NCI-H146 treated with DMSO at 0.1 percent for 48 hours (cell line): ENCODE data around the gene KRT80.
"Not testable (repeated sequence)": the region's sequence is repeated elsewhere in the genome, so short reads cannot be mapped to it uniquely, and the experiment has no call there.

Experiments used
- DNase-seq: peaks from one replicate; lab custom pipeline; 2025; ENCODE audit not compliant: unreplicated experiment; lab: John Stamatoyannopoulos, UW

The KRT80 gene

DNA sequence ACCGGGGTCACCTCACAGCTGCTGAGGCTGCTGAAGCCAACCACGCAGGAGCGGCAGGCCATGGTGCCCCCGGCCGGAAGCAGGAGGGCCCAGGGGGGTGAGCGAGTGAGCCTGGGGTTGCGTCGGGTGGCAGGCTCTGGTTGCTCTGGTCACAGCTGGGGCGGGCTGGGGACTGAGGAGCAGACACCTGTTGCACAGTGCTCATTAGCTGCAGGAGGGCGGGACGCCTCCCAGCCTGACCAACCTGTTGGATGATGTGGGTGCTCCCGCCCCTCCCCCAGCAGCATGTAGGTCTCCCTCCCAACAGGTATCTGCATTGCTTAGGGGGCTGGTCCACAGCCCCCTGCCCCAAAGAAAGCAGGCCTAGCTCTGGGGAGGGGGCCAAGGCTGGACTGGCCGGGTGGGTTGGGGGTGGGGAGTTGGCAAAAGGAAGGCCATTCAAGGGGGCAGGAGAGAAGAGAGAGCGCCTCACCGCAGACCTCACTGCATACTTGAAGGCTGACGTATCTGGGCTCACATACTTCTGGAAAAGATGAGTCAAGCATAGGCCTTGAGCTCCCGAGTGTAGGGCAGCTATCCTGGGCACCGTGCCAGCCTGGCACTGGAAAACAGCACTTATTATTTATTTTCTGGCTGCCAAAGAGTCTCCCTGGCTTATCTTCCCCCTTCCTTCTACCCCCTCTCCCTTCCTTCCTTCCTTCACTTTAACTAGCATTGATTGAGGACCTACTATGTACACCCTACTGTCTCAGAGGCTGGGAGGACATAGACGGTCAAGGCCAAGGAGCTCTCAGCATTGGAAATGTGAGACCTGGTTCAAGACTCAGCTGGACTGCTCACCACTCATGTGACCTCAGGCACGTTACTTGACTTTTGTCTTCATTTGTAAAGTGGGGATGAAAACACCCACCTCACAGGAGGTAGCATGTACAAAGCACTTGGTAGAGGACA lies at the start of gene KRT80:
TSS of gene KRT80 (minus strand) at position 174 of the 951 bp plus-strand sequence. CDS start at position 62, 112 bp downstream.
- peak; percentile 77 for DNase-seq

DNA sequence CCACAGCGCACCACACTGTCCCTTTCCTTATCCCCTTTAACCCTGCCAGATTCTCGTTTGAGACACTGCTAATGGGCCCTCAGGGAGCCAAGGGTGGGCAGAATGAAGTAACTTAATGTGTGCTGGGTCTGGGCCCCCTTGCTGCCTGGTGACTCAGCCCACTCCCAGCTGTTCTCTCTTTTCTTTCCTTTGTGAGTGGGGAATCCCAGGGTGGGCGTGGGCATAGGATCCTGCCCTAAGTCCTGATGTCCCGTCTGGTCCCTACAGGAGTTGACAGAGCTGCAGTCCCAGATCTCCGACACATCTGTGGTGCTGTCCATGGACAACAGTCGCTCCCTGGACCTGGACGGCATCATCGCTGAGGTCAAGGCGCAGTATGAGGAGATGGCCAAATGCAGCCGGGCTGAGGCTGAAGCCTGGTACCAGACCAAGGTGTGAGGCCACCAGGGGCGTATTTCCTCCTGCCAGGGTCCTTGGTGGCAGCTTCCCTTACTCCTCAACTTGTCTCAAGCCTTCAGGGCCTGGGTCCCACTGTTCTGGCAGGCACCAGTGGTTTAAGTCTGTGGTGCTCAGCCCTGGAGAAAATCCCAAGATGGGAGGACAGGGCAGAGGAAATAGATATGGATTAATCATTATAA lies 49.5 kb upstream of the KRT80 start:
- no peak for DNase-seq

DNA sequence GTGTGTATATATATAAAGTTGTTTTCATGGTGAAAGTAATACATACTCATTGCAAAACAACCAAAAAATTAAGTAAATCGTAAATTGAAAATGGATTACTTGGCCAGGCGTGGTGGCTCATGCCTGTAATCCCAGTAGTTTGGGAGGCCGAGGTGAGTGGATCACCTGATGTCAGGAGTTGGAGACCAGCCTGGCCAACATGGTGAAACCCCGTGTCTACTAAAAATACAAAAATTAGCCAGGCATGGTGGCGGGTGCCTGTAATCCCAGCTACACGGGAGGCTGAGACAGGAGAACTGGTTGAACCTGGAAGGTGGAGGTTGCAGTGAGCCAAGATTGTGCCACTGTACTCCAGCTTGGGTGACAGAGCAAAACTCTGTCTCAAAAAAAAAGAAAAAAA lies 48.4 kb upstream of the KRT80 start:
- DNase-seq = not testable (repeated sequence)

DNA sequence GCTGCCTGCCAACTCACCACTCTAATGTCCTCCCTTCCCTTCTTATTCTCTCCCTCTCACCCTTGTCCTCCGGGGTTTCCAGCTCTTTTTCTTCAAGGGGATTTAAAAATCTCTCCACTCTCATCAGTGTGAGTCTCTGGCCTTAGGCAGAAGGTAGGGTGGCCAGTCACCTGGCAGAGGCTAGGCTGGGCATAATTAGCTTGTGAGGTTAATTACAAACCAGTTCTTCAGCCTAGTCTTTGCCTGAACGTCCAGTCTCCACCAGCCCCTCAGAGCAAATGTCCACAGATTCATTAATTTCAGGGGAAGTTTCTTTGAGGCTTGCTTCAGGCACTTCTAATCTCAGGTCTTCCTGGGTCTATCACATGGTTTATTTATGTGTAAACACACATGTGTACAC lies 48.0 kb upstream of the KRT80 start:
- DNase-seq = no peak

DNA sequence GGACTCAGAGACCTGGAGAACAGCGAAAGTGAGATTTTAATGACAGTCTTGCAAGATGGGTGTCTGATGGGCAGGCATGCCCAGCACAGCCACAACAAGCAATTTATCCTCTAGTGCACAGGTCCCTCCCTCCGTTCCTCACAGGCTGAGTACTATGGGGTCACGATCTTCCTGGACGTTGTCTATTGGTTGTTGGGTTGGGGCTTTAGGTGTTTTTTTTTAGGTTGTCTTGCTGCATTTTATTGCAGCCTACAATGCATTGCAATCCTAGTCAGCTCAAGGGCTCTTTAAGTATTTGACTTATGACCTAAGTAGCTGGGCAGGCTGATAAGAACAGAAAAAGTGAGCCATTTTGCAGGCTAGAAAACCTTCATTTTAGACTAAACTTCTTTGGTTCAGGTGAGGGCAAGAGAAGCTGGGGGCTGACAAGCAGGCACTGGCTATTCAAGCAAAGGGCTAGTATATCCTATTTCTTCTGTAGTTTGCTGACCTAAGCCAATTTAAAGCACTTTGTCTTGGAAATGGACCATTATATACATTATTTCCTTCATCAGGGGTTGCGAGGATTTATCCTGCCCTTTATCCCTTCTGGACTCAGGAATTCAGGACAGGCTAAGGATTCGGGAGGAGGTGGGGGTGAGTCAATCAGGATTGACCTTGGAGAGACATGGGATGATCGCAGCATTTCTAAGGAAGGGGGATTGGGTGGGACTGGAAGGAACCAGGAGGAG lies 47.3 kb upstream of the KRT80 start:
- no peak for DNase-seq

DNA sequence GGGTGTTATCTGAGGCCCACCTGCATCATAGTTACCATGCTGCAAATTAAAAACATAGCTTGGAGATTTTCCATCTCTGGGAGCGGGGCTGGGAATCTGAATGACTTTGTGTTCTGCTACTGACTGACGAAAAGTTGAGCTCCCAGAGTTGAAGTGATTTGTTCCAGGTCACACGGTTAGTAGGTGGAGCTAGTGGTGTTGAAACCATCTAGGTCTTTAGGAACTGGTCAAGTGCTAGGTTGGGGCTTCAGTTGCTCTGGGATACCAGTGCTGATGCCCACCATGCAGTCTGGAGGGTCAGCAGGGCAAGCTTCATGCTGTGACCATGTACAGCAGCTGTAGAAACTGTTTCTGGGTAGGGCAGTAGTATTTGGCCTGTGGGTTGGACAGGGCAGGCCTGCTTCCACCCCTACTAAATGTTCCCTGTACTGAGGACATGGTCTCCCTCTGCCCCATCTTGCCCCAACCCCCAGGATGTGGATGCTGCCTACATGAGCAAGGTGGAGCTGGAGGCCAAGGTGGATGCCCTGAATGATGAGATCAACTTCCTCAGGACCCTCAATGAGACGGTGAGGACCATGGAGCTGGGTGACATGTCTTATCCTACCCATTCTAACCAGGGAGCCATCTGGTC lies 46.5 kb upstream of the KRT80 start:
- DNase-seq = no peak

DNA sequence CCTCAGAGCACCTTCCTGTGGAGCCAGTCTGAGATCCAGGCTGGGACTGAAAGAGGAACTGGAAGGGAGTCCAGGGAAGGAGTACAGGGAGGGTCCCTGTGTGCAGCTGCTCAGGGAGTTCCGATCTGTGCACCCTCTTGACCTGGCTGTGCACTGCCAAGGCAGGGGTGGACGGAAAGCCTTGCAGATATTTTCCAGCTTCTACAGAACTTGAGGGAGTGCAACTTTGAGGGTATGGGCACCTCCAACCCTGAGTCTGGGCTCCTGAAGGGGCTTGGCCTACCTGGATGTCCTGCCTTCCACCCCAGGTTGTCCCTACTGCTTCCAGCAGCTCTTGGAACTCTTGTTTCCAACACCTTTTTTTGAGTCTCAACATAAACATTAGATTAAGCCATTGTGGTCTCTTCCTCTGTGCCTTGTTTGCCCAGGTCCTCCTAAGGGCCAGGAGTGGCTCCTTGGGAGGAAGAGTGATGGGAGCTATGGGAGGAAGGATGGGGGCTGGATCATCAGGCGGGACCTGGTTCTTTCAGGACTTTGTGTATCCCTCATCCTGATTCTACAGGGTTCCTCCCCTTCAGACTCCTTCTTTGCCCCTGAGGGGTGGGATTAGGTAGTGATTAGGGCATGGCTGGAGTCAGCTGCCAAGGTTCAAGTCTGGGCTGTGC lies 44.7 kb upstream of the KRT80 start:
- DNase-seq = no peak

DNA sequence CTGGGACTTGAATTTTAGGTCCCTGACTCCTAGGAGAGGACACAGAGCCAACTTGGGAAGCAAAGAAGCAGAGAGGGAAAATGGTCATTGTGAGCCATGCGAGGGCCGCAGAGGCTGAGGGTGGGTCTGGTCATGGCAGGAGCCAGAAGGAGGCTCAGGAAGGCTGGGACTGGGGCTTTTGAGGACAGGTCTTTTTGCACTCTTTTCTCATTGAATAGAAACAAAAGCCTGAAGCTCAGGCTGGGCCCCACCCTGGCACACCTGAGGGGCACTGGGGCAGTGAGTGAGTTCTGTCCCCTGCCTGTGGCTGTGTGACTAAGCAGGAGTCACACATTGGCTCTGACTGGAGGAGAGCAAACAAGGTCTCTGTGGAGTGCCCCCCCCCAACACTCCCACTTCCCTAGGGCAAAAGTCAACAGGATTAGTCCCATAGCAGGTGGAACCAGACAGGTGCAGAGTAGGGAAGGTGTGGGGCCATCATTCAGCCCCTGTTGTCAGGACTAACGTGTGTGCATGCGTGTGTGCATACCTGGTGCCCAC lies 44.1 kb upstream of the KRT80 start:
- DNase-seq = peak; percentile 96

DNA sequence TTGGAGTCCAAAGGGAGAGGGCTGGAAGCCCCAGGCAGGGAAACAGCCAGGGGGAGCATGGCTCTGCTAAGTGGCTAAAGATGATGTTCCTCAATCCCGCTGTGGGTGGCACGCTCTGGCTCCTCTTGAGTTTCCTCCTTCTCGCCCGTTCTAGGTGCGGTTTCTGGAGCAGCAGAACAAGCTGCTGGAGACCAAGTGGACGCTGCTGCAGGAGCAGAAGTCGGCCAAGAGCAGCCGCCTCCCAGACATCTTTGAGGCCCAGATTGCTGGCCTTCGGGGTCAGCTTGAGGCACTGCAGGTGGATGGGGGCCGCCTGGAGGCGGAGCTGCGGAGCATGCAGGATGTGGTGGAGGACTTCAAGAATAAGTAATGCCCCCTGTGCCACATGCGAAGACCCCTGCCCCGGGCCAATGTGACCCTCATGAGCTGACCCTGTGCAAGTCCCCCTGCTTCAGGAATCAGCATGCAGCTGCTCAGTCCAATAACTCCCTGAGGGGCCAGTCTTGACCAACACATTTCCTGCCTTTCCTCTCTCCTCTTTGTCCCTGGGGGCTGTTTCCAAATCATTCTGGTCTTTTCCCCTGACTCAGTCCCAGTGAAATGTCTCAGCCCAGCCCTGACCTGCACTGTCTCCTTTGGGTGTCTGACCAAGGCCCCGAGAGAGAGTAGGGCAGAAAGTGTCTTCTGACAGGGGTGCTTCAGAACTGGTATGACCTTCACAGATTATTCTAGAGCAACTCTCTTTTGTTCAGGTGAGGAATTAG lies 43.4 kb upstream of the KRT80 start:
- no peak for DNase-seq

DNA sequence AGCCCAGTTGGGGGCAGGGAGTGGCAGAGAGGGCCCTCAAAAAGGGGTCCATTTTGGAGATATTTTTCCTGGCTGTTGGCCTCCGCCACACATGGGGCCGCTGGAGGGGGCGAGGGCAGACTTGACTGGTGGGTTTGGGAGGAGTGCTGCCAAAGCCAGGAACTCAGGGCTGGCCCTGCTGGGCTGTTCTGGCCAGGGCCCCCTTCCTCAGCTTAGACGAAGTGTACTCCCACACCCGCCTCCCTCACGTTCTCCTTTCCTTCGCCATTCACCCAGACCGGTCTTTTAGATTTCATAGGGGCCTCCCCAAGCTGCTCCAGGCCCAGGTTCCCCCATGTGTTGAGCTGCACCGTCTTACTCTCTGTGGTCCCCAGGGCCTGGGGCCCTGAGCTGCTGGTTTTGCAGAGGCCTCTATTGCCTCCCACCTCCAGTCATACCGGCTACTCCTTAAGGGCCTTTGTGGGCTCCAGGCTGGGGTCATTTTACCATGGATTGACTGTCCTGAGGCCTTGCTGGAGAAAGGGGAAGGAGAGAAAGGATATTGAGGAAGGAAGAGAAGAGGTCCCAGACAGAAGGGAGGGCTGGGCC lies 42.5 kb upstream of the KRT80 start:
- no peak for DNase-seq

DNA sequence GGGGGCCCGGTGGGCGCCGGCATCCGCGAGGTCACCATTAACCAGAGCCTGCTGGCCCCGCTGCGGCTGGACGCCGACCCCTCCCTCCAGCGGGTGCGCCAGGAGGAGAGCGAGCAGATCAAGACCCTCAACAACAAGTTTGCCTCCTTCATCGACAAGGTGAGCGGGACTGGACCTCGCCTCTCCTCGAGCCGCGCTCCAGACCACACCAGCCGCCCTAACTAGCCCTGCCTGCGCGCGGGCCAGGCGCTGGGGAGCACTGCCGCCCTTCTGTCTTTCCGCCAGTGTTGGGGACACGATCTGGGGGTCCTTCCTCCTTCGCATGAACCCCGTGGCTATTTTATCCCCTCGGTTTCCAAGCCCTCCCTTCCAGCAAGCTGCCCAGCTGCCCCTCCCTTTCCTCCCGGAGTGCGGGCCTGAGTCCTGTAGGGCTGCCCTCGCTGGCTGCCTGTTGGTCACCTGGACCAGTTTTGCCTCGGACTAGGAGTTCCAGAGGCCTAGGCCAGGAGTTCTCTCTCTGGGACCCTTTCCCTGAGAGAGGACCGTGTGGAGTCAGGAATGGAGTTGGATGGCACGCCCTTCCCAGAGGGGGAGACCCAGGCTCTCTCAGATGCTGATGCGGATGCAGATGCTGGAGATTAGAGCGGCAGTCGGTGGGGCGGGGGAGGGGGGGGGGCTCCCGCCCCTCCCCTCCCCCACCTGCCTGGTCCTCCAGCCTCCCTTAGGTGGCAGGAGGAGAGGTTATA lies 41.8 kb upstream of the KRT80 start:
- DNase-seq = no peak

DNA sequence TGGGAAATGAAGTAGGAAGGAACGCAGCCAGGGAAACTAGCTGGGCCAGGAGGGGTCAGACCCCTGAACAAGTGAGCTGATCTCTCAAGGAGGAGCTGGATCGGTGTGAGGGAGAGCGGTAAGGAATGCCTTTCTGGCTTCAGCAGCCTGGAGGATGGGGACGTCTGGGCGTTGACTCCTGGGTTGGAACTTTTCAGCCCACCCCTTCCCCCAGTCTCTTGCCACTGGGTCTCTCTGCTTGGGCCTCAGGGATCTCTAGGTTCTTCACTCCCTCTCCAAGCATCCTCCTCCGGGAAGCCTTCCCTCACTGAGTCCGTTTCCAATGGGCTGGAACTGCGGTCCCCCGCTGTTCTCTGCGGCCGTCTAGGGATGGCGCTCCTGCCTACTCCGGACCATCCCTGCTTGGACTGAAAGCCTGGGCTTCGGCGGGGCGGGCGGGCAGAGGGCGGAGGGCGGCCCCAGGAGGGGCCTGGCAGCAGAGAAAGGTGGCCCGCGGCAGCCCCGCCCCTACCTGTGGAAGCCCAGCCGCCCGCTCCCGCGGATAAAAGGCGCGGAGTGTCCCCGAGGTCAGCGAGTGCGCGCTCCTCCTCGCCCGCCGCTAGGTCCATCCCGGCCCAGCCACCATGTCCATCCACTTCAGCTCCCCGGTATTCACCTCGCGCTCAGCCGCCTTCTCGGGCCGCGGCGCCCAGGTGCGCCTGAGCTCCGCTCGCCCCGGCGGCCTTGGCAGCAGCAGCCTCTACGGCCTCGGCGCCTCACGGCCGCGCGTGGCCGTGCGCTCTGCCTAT lies 41.1 kb upstream of the KRT80 start, which contains the start of gene KRT7:
TSS of gene KRT7 (plus strand) at position 570 of the 788 bp plus-strand sequence. CDS start at position 624, 54 bp downstream.
- no peak for DNase-seq

DNA sequence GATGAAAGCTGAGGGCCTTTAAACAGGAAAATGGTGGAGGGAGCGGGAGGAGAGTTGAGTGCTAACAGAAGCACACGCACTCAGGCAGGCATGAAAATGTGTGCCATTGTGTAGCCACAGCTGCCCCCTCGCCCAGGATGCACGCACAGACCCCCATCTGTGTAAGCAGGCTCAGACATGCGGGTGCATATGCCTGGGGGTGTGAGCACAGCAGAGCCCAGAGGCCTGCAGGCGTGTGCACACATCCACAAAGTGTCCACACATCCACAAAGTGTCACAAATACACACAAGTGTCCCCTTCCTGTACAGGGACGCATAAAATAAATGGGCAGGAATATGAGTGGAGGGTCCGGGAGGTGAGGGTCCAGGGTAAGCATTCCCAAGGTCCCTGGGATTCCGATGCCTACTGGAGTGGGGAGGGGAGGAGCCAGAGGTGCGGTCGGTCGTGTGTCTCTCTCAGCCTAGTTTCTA lies 40.4 kb upstream of the KRT80 start:
- no peak for DNase-seq

DNA sequence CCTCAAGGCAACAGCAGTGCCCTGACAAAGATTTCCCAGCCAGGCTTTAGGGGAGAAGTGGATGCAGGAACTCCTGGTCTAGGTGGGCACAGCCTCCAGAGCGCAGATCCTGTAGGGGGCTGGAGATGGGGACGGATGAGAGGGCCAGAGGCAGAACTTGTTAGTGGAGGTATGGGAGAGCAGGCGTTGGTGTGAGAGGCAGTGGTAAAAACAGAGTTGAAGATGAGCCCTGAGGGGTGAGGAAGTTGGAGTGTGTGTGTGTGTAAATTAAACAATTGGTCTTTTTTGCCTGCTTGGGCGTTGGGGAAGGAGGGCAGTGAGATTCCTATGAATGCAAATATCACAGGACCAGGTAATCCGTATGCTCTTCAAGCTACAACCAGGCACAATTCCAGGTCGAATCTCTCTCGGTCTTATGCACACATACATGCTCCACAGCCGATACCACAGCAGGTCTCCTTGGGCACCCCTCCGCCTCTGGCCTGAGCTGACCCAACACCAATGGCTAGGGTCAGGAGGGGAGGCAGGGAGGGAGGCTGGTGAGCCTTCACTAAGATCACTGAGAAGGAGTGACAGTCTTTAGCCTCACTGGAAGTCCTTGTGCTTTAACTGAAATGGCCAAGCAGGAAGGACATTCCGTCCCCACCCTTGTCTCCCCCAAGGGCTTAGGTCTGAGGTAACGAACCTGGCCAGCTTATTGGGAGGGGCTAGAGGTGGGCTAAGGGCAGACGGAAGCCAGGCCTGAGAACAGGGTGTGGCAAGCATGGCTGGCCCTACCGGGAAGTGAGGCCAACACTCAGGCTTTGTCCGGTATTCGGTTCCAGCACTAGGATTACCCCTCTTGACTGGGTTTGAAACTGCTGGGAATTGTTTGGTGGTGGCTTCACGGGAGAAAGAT lies 39.7 kb upstream of the KRT80 start:
- DNase-seq = no peak

DNA sequence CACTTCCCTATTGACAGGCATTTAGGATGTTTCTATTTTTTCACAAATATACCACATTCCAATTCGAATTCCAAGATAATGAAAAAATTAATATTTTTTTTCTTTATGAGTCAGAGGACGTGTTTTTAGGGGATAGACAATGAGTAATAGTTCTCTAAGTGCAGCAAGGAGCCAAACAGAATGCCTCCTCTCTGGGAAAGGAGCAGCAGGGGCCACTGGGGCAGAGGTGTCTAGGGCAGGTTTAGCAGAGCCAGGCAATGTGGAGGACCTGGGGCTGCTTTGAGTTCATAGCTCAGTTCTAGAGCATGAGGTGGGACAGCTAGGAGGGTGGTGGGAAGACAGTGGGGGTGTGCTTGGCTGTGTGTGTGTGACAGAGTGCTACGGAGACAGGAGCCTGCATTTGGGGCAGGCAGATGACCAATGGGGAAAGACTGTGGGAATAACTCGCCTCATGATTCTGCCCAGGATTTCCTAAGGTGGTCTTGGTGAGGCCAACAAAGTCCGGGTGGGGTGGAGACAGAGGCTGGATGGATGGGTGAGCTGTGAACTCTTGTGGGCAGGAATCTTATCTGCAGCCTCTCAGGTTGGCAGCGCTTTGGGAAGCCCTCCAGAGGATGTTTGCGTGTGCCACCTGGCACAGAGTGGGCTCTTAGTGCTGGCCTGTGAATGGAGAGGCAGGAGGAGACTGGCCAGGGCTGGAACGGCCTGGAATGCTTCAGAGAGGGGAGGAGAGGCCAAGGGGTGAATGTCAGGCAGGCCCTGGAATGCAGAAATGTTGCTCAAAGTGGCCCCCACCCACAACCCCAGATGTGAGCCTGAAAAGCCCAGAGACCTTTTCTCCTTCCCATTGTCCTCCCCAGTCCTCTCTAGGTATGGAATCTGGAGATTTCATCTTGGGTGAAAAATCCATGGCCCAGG lies 38.8 kb upstream of the KRT80 start:
- no peak for DNase-seq
